ENCODE results near the gene CTDSP1. TPM values are rescaled to one million over a fixed set of nuclear protein-coding genes. Genes with fewer than 3 reads are reported as not detected.
A peak's percentile ranks its signal among the peaks of the same experiment; 100 is the strongest.

Gene CTDSP1
- polyA plus RNA-seq (2011; rRNA removed) (104 and 166 TPM in 2 replicates), polyA minus RNA-seq (2011; rRNA and poly(A)+ RNA removed) (127 and 193 TPM in 2 replicates)

- ChIA-PET POLR2A (interaction anchor here (0.5 to 0.6 kb wide), 2 partner anchors 58 to 300 kb away, joined by 9 to 18 read pairs; no protein-coding TSS in a partner anchor), CTCF (interaction anchor here (0.8 to 1.2 kb wide), 2 partner anchors 66 to 107 kb away, joined by 3 read pairs; no protein-coding TSS in a partner anchor)
Measured at GRCh38 chr2:218399391-218400166, at the start of gene CTDSP1. TSS of gene CTDSP1 (plus strand) at chr2:218399868. CDS start at chr2:218400091, 223 bp downstream.

GRCh38 chr2:218354045-218354444 lies 45.6 kb upstream of the CTDSP1 start:
- H3K4me3 ChIP-seq (ENCODE audit: low read depth, low read length), result no peak overlapping the region
- H3K36me3 ChIP-seq (ENCODE audit: control insufficient read depth, insufficient read depth, low read length), result no peaks in the 10 kb centered on the region
- ChIA-PET POLR2A (no interaction called here), CTCF (interaction anchor here (1.4 to 15.7 kb wide), 4 partner anchors 10 to 80 kb away, joined by 3 to 244 read pairs (median 26); partner anchors contain the start of gene TMBIM1)
- H3K27me3 ChIP-seq (ENCODE audit: control insufficient read depth, insufficient read depth, low read length), result 0 out of 2 replicates have a peak, but pooled peaks cover 2% of the 10 kb centered on the region
- no peak for TF ChIP-seq CTCF (IDR thresholded peaks at IDR 0.05; ENCODE audit: insufficient read depth, low read depth, low read length)
- DNase-seq (ENCODE audit: low read depth), result no peak

More at GRCh38 chr2:218399391-218400166, at the start of gene CTDSP1:
- Histone ChIP-seq H3K4me3 (ENCODE audit: low read depth, low read length) (peak within 1 kb of the TSS; percentile 89), H3K36me3 (ENCODE audit: control insufficient read depth, insufficient read depth, low read length) (peaks cover 22% of the 10 kb centered on the region), H3K27me3 (ENCODE audit: control insufficient read depth, insufficient read depth, low read length) (no peaks in the 10 kb centered on the region)
- peak; percentile 79 for DNase-seq (ENCODE audit: low read depth)
- TF ChIP-seq CTCF (IDR thresholded peaks at IDR 0.05; ENCODE audit: insufficient read depth, low read depth, low read length), result no peak

- DNase-seq (ENCODE audit: low read depth), result no peak
- Histone ChIP-seq H3K27me3 (ENCODE audit: control insufficient read depth, insufficient read depth, low read length) (0 out of 2 replicates have a peak, but pooled peaks cover 2% of the 10 kb centered on the region), H3K36me3 (ENCODE audit: control insufficient read depth, insufficient read depth, low read length) (no peaks in the 10 kb centered on the region), H3K4me3 (ENCODE audit: low read depth, low read length) (no peak overlapping the region)
- ChIA-PET POLR2A (no interaction called here), CTCF (interaction anchor here (1.4 to 15.7 kb wide), 6 partner anchors 11 to 81 kb away, joined by 3 to 244 read pairs (median 14); partner anchors contain the start of gene TMBIM1)
- TF ChIP-seq CTCF (IDR thresholded peaks at IDR 0.05; ENCODE audit: insufficient read depth, low read depth, low read length), result no peak
Measured at GRCh38 chr2:218354850-218355443, 44.7 kb upstream of the CTDSP1 start.

GRCh38 chr2:218357236-218358177 lies 42.2 kb upstream of the CTDSP1 start:
- ChIA-PET POLR2A (interaction anchor here (0.6 kb wide), 1 partner anchor 669 kb away, joined by 3 read pairs; no protein-coding TSS in a partner anchor), CTCF (interaction anchor here (0.7 to 15.7 kb wide), 19 partner anchors 7 to 172 kb away, joined by 3 to 244 read pairs (median 7); partner anchors contain the start of gene TMBIM1)
- no peak overlapping the region for H3K4me3 ChIP-seq (ENCODE audit: low read depth, low read length)

More at GRCh38 chr2:218357236-218358177, 42.2 kb upstream of the CTDSP1 start:
- no peak for TF ChIP-seq CTCF (IDR thresholded peaks at IDR 0.05; ENCODE audit: insufficient read depth, low read depth, low read length)
- H3K27me3 ChIP-seq (ENCODE audit: control insufficient read depth, insufficient read depth, low read length), result 0 out of 2 replicates have a peak, but pooled peaks cover 2% of the 10 kb centered on the region
- no peaks in the 10 kb centered on the region for H3K36me3 ChIP-seq (ENCODE audit: control insufficient read depth, insufficient read depth, low read length)
- DNase-seq (ENCODE audit: low read depth), result no peak

All from BJ (cell line).